GM23248 (cell line): ENCODE results near the gene HTR4. TPM values are rescaled to one million over a fixed set of nuclear protein-coding genes. Genes with fewer than 3 reads are reported as not detected.

Experiments
- DNase-seq: peaks from one replicate; pipeline ENCODE4 v3.0.0-alpha.2; 2015
- H2AFZ ChIP-seq: fragments of 200-600 bp; sonication (generic); 2 replicates; pipeline ENCODE4 v1.6.1; 2016; ENCODE audit warnings: antibody characterized with exemption
- H3F3A ChIP-seq: fragments of 200-600 bp; sonication (generic); 2 replicates; pipeline ENCODE4 v1.6.1; 2016; ENCODE audit warnings: mild to moderate bottlenecking, antibody characterized with exemption, mixed run types; ENCODE audit not compliant: insufficient read depth
- H3K27ac ChIP-seq: fragments of 200-600 bp; sonication (generic); 2 replicates; pipeline ENCODE4 v1.5.1; 2016; ENCODE audit warnings: mild to moderate bottlenecking
- H3K27me3 ChIP-seq: fragments of 200-600 bp; sonication (generic); replicated peaks from 2 replicates; pipeline ENCODE4 v1.6.1; 2016; ENCODE audit warnings: mild to moderate bottlenecking; ENCODE audit not compliant: insufficient read depth
- H3K36me3 ChIP-seq: fragments of 200-600 bp; sonication (generic); 2 replicates; pipeline ENCODE4 v1.6.1; 2016; ENCODE audit warnings: low read depth, mild to moderate bottlenecking
- H3K4me1 ChIP-seq: fragments of 200-600 bp; sonication (generic); 2 replicates; pipeline ENCODE4 v1.6.1; 2016; ENCODE audit warnings: mild to moderate bottlenecking; ENCODE audit not compliant: insufficient read depth
- H3K4me2 ChIP-seq: fragments of 200-600 bp; sonication (generic); one replicate; pipeline ENCODE4 v1.6.1; 2016; ENCODE audit warnings: mild to moderate bottlenecking; ENCODE audit not compliant: unreplicated experiment
- H3K4me3 ChIP-seq: fragments of 200-600 bp; sonication (generic); 2 replicates; pipeline ENCODE4 v1.5.1; 2016; ENCODE audit warnings: mild to moderate bottlenecking
- H3K79me2 ChIP-seq: fragments of 200-600 bp; sonication (generic); 2 replicates; pipeline ENCODE4 v1.6.1; 2016; ENCODE audit warnings: mild to moderate bottlenecking; ENCODE audit not compliant: insufficient read depth
- H3K9ac ChIP-seq: fragments of 200-600 bp; sonication (generic); 2 replicates; pipeline ENCODE4 v1.6.1; 2016; ENCODE audit warnings: mild to moderate bottlenecking
- H3K9me2 ChIP-seq: fragments of 200-600 bp; sonication (generic); 2 replicates; pipeline ENCODE4 v1.6.1; 2016; ENCODE audit warnings: mixed run types, mild to moderate bottlenecking, moderate library complexity; ENCODE audit not compliant: insufficient read depth
- H3K9me3 ChIP-seq: fragments of 200-600 bp; sonication (generic); one replicate; pipeline ENCODE4 v1.6.1; 2017; ENCODE audit warnings: low read depth
- H4K20me1 ChIP-seq: fragments of 200-600 bp; sonication (generic); 2 replicates; pipeline ENCODE4 v1.6.0; 2016; ENCODE audit not compliant: insufficient read depth
- EZH2 ChIP-seq: fragments of 200-600 bp; sonication (generic); IDR thresholded peaks from 2 replicates; pipeline ENCODE4 v1.6.1; 2018; ENCODE audit warnings: antibody characterized with exemption, mild to moderate bottlenecking; ENCODE audit not compliant: insufficient read depth, poor library complexity, severe bottlenecking
- EZH2phosphoT487 ChIP-seq: fragments of 200-600 bp; sonication (generic); IDR thresholded peaks from 2 replicates; pipeline ENCODE4 v1.6.1; 2018; ENCODE audit warnings: antibody characterized with exemption, moderate library complexity, mild to moderate bottlenecking, low read depth; ENCODE audit not compliant: insufficient read depth
- WGBS, 2 experiments: methylation state at CpG; one replicate each; pipeline ENCODE4 v1.1.6; 2015 to 2017; ENCODE audit warnings: low lambda C conversion rate in 2 of 2, low coverage in 1 of 2; ENCODE audit errors: missing lambda C conversion rate in 2 of 2; 5-methylcytosine and 5-hydroxymethylcytosine counted together
- in situ Hi-C: fragments of 300-500 bp; cut with MboI; formaldehyde crosslinking; loops from 2 replicates; pipeline ENCODE4 v1.15.0; 2020
- polyA plus RNA-seq: library from polyadenylated mRNA; unstranded; fragments of >200 nt; fragmentation: Nextera tagmentation; extraction: Ambion mirVana; gene quantifications from 2 replicates; pipeline ENCODE4 v1.2.1, GENCODE V29; 2016
- total RNA-seq: library from RNA; depleted of rRNA; stranded (reverse); fragments of >200 nt; shearing (Covaris generic); gene quantifications from 2 replicates; pipeline ENCODE4 v1.2.3, GENCODE V29; 2014

HTR4 gene
- total and polyA plus RNA-seq, 2 experiments from 2014 or later: not detected

GRCh38 chr5:148542812-148543211, 111.5 kb downstream of the HTR4 start:
- Histone ChIP-seq H3K9me2 (no peaks in the 10 kb centered on the region), H3K9me3 (no peaks in the 10 kb centered on the region), H3K4me3 (no peak overlapping the region), H3K79me2 (no peaks in the 10 kb centered on the region), H3K27me3 (no peaks in the 10 kb centered on the region; the same call in 1 of the 2 replicates), H2AFZ (no peak overlapping the region), H3K27ac (no peak overlapping the region), H3K9ac (no peak overlapping the region), H3K4me2 (no peak overlapping the region), H3F3A (peaks cover 4% of the 10 kb centered on the region; the same call in 1 of the 2 replicates), H3K4me1 (peaks cover 4% of the 10 kb centered on the region; the same call in 1 of the 2 replicates), H4K20me1 (no peaks in the 10 kb centered on the region), H3K36me3 (no peaks in the 10 kb centered on the region)
- no peak for TF ChIP-seq EZH2
- TF ChIP-seq EZH2phosphoT487: no peak
- WGBS, 2 experiments: 30 to 33% methylated on average over 1 of the region's 1 CpG
- in situ Hi-C loops: no loop called here
- peak; percentile 81 for DNase-seq

GRCh38 chr5:148541054-148541835, 113.1 kb downstream of the HTR4 start:
- H3K27ac ChIP-seq: no peak overlapping the region
- TF ChIP-seq EZH2phosphoT487 (no peak), EZH2 (no peak)
- no peak overlapping the region for H3K4me3 ChIP-seq
- no peak for DNase-seq
- no peaks in the 10 kb centered on the region for H3K79me2 ChIP-seq
- in situ Hi-C loops: no loop called here
- WGBS, 2 experiments: 46 to 48% methylated on average over 6 of the region's 6 CpGs
- H3K9me3 ChIP-seq: no peaks in the 10 kb centered on the region
- no peaks in the 10 kb centered on the region for H3K9me2 ChIP-seq
- H3K27me3 ChIP-seq: no peaks in the 10 kb centered on the region; the same call in 1 of the 2 replicates
- no peak overlapping the region for H3K9ac ChIP-seq
- H3F3A ChIP-seq: peaks cover 4% of the 10 kb centered on the region; the same call in 1 of the 2 replicates
- H3K36me3 ChIP-seq: no peaks in the 10 kb centered on the region
- no peaks in the 10 kb centered on the region for H4K20me1 ChIP-seq
- H3K4me2 ChIP-seq: no peak overlapping the region
- H3K4me1 ChIP-seq: peaks cover 4% of the 10 kb centered on the region; the same call in 1 of the 2 replicates
- H2AFZ ChIP-seq: no peak overlapping the region

GRCh38 chr5:148540647-148541046, 113.7 kb downstream of the HTR4 start:
- Histone ChIP-seq H3K4me1 (peaks cover 4% of the 10 kb centered on the region; the same call in 1 of the 2 replicates), H3K27ac (no peak overlapping the region), H3K4me3 (no peak overlapping the region), H2AFZ (no peak overlapping the region), H4K20me1 (no peaks in the 10 kb centered on the region), H3K9me2 (no peaks in the 10 kb centered on the region), H3F3A (peaks cover 4% of the 10 kb centered on the region; the same call in 1 of the 2 replicates), H3K36me3 (no peaks in the 10 kb centered on the region), H3K9me3 (no peaks in the 10 kb centered on the region), H3K4me2 (no peak overlapping the region), H3K9ac (no peak overlapping the region), H3K79me2 (no peaks in the 10 kb centered on the region), H3K27me3 (no peaks in the 10 kb centered on the region; the same call in 1 of the 2 replicates)
- WGBS, 2 experiments: 62 to 76% methylated on average over 1 of the region's 1 CpG
- TF ChIP-seq EZH2phosphoT487 (no peak), EZH2 (no peak)
- in situ Hi-C loops: no loop called here
- peak; percentile 36 for DNase-seq

GRCh38 chr5:148539851-148540250, 114.5 kb downstream of the HTR4 start:
- Histone ChIP-seq H3K9ac (no peak overlapping the region), H3K4me1 (peaks cover 4% of the 10 kb centered on the region; the same call in 1 of the 2 replicates), H3K9me3 (no peaks in the 10 kb centered on the region), H3K4me2 (no peak overlapping the region), H3K4me3 (no peak overlapping the region), H3K27me3 (no peaks in the 10 kb centered on the region; the same call in 1 of the 2 replicates), H3K36me3 (no peaks in the 10 kb centered on the region), H3K9me2 (no peaks in the 10 kb centered on the region), H3K27ac (no peak overlapping the region), H3K79me2 (no peaks in the 10 kb centered on the region), H4K20me1 (no peaks in the 10 kb centered on the region), H3F3A (peaks cover 4% of the 10 kb centered on the region; the same call in 1 of the 2 replicates), H2AFZ (no peak overlapping the region)
- TF ChIP-seq EZH2 (no peak), EZH2phosphoT487 (no peak)
- no peak for DNase-seq
- WGBS, 2 experiments: 53 to 55% methylated on average over 6 of the region's 6 CpGs
- in situ Hi-C loops: no loop called here
